Breast epithelium (tissue), 3 donors: Measurements from ENCODE around the gene CCDC47.

ENCODE experiments used
- CTCF ChIP-seq, 3 donors: fragments of 450-650 bp; IDR thresholded peaks; one replicate each; pipeline ENCODE4 v1.5.1; 2016 to 2017; ENCODE audit warnings: antibody characterized with exemption in 3 of 3, mild to moderate bottlenecking in 3 of 3, moderate library complexity in 3 of 3
- POLR2AphosphoS5 ChIP-seq, 3 donors: sonication (generic); formaldehyde crosslinking; IDR thresholded peaks; one replicate each; pipeline ENCODE4 v1.6.1; 2017; ENCODE audit warnings: antibody characterized with exemption in 3 of 3

- TF ChIP-seq CTCF (IDR thresholded peaks at IDR 0.05) (no peak), POLR2AphosphoS5 (IDR thresholded peaks at IDR 0.05) (no peak)
Measured at GRCh38 chr17:63701456-63701820, 72.0 kb downstream of the CCDC47 start.
